GM21825 (cell line): Measurements from ENCODE around the gene TTC12.

Source experiments
- ATAC-seq: cut with Tn5 transposase; IDR thresholded peaks from one replicate; pipeline ENCODE4 v1.9.1; 2021; ENCODE audit warnings: mild to moderate bottlenecking, moderate library complexity; ENCODE audit not compliant: unreplicated experiment

TTC12 gene

DNA sequence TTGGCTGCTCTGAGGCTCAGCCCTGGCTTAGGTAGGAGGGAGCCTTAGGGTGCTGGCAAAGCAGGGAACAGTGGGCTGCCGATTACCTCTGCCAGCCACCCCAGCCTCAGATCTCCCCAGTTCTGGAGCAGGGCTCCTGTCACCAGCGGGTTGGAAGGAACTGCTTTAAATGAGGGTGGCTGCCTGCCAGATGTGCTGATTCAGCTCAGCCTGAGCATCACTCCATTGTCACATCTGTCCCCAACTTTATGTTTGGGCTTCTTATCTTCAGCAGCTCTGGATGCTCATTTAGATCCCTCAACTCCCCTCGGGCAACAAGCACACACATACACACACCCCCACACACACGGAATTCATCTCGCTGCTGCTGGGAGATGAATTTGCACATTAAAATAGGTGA lies 56.3 kb downstream of the TTC12 start:
- no peak for ATAC-seq

- no peak for ATAC-seq
Observed at GRCh38 chr11:113372309-113372708, 57.9 kb downstream of the TTC12 start.

DNA sequence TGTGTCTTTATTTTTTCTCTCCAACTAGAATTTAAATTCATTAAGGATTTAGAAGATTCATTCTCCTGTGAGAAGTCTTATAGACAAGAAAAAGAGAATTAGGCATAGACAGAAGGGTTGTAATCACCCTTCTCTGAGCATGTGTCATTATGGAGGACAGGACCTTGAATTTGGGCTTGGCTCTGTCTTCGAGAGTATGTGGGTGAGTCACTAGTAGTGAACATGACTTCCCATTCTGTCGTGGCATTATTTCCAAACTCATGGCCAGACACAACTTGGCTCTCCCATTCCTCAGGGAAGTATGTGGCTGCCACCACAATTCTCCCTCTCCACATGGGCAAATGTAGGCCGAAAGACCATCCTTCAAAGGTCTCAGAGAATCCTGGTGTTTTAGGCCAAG lies 58.9 kb downstream of the TTC12 start:
- ATAC-seq = no peak

DNA sequence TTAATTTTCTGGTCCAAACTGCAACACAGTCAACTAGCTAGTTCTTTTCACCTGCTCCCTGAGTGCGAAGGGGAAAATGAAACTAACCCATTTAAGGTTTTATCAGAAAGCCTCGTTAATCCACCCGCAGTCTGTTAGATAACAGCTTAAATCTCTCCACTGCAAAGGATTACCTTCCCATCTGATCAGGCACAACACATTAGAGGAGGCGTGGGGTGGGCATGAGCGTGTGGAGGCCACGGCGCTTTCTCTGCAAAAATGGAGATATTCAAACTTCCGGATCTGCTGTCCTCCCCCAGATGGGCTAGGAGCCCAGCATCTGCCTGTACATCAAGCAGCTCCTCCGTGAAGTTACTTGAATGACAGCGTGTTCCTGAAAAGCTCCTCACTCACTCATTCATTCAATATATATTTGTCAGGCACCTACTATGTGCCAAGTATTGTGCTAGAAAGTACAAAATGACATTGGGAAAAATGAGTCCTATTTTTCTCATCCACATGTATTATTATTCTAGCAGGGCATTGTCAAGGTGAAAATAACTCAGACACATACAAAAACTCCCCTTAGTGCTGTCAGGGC lies 59.7 kb downstream of the TTC12 start:
- no peak for ATAC-seq

- ATAC-seq = no peak
Observed at GRCh38 chr11:113375402-113375801, 61.0 kb downstream of the TTC12 start.

DNA sequence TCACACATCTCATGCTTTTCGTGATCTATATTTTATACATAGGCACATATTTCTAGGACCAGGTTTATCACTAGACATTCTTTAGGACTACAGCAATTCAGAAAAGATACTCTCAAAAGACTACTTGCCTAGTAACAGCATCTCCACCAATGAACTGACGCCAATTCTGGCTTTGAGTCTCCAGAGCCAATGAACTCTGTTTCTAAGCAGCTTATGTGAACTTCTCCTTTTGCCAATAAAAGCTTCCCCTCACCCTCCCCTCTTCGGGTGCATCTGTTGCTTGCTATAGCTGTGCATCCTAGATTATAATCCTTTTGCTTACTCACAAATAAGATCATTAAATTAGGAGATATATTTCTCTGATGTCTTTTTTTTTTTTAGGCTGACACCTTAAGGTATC lies 61.8 kb downstream of the TTC12 start:
- ATAC-seq = no peak

DNA sequence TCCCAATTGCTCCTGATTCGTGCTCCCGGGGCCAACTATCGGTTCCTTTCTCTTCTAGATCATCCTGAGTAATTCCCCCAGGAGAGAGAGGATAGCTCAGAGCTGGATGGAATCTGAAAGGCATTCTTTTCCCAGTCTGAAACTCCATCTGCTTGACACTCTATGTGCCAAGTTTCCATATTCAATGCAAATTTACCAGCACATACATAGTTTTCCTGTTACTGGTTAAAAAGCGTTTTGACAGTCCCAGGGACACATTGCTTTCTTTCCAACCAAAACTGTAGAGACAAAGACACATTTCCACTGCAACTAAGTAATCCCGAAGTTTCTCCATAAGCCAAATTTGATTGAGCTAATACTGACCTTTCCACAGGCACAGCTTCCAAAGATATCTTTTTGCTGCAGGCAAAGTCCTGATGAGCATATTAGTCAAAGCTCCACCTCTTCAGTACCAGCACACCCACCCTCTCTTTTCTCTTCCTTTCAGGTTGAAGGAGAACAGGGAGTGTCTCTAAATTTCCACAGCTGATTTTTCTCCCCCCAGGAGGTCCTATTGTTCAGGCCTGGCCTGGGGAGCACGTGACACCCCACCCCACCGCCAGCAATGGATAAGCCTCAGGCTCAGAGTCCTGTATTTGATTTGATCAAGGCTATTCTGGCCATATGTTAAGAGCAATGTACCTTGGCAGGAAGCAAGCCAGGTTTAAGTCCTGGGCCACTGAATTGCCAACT lies 63.5 kb downstream of the TTC12 start:
- ATAC-seq = no peak

GRCh38 chr11:113378692-113379091 lies 64.3 kb downstream of the TTC12 start:
- no peak for ATAC-seq

- ATAC-seq = no peak
Observed at GRCh38 chr11:113382121-113382520, 67.7 kb downstream of the TTC12 start.

DNA sequence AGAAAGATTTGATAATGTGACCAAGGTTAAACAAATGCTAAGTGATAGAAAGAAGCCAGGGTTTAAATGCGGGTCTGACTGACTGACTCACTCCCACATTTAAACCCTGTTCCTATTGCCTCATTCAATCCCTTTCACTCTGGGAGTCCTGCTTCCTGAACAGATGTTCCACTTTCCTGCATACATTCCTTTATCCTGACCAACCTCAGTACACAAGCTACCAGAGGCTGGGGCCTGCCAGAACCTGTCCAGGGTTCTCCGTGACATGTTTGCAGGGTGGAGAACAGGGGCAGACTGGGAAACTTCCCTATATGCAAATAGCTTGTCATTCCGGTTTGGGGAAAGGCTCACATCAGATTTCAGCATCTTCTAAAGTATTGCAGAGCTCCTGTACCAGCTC lies 70.2 kb downstream of the TTC12 start:
- ATAC-seq = no peak

DNA sequence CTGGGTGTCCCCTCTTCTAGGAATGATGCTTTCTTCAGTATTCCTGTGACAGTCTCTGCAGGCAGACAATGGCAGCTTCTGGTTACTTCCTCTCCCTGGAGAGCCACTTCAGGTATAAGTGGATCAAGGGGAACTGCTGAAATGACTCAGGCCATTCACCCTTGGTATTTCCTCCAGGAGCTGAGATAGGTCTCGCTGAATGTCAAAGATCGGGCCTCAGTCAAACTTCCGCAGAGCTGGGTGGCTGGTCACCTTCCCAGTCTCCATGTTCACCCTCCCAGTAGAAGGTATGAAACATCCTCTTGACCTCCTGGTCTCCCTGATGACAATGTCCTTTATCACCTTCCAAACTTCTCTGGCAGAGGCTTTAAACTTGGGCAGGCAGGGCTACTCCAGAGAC lies 71.4 kb downstream of the TTC12 start:
- no peak for ATAC-seq

DNA sequence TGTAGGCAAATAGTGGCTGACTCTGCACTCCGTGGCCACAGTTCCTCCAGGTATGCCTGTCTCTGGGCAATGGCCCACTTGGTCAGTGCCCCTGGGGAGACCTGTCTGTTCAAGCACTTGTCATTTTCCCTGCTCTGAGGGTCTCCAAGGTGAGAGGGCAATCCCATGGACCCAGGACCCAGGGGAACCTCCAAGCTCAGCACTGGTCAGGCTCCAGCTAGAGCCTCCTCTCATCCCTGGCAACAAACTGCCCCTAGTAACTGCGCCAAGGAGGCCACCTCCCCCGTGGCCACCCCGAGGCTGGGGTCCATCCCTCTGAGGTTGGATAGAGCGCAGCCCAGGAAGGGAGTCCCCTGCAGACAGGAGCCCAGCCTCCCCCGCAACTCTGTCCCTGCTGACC lies 72.5 kb downstream of the TTC12 start:
- ATAC-seq = no peak

- ATAC-seq = no peak
Observed at GRCh38 chr11:113387605-113388211, 73.3 kb downstream of the TTC12 start, which contains the start of gene ANKK1. ANKK1 (plus strand) TSS chr11:113387779; CDS start chr11:113387885, 106 bp downstream.

DNA sequence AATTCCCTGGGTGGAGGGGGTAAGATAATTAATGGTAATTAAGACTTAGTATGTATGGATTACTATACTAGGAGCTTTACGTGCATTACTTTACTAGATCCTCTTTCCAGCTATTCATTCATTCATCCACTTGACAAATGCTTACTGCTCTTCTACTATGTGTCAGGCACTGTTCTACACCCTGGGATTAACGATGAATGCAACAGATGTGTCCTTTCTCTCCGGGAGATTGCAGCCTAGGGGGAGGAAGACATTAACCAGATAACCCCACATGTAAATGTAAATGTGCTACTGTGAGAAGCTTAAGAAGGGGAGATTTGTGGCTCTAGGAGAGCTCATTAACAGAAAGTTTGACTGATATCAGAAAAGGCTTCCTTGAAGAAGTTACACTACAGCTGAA lies 74.9 kb downstream of the TTC12 start:
- ATAC-seq = no peak

DNA sequence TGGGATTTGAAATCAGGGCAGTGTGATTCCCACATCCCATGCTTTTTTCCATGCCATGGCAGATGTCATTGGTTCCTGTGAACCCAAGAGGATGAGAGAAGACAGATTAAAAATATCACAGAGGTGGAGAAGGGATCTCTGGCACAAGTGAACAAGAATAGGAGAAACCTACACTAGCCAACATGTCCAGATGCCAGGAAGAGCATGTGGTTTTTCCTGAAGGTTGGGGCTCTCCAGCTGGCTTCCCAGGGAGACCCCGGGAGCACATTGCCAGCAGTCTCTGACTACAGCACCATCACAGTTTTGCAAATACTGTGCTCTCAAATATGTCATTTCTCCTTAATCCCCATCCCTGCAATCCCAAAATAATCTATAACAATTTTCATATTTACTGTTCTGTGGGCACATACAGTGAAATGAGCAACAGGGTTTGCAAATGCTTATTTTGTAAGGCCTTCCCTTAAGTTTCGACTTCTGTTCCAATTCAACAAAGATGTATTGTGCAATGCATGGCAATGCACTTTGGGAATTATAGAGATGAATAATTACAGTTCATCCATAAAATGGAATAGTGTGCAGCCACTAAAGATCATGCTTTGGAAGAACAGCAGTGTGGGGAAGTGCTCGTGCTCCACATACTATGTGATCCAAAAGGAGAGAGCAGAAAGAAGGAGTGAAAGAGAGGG lies 78.0 kb downstream of the TTC12 start:
- ATAC-seq = no peak

GRCh38 chr11:113393501-113393985 lies 79.2 kb downstream of the TTC12 start:
- ATAC-seq = no peak

DNA sequence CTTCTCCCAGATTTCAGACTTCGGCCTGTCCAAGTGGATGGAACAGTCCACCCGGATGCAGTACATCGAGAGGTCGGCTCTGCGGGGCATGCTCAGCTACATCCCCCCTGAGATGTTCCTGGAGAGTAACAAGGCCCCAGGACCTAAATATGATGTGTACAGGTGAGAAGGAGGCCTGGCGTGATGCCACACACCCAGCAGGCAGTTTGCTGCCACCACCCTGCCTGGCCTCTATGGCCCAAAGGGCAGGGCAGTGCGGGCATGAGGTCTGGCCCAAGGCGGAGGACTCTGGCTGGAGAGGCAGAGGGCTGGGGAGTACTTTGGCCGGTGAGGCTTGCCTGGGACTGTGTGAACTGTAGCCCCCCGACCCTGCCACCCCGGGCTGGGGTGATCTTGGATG lies 80.5 kb downstream of the TTC12 start:
- ATAC-seq = no peak

GRCh38 chr11:113395782-113396336 lies 81.5 kb downstream of the TTC12 start:
- no peak for ATAC-seq

- no peak for ATAC-seq
Observed at GRCh38 chr11:113396690-113397089, 82.3 kb downstream of the TTC12 start.

DNA sequence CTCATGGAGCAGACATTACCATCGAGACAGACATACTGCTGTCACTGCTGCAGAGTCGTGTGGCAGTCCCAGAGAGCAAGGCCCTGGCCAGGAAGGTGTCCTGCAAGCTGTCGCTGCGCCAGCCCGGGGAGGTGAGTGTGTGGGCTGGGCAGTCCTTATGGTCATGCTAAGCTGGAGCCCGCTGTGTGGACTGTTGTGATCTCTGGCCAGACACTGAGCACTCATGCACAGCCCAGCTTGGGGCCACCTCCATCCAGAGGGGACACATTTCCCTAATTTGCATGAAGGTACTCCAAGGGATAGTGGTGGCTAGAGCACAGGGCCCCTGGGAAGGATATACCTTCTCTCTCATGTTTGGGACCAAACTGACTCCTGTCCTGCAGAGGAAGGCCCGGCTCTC lies 82.8 kb downstream of the TTC12 start:
- ATAC-seq = no peak

DNA sequence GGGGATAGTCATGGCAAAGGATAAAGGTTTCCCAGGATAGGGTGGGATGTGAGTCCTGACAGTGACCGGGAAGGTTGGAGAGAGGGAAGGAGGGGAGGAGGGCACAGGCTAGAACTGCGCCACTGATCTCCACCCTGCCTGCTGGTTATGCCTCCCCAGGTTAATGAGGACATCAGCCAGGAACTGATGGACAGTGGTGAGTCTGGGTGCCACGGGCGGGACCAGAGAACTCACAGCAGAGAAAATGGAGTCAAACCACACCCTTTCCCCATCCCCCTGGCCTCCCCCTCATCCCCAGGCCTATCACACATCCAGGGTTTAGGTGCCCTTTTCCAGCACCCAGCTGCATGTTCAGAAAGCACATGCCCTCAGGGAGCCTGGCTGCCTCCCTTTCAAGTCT lies 83.4 kb downstream of the TTC12 start:
- no peak for ATAC-seq
